ENCODE data around the gene DENND5A. TPM values are rescaled to one million over a fixed set of nuclear protein-coding genes. Genes with fewer than 3 reads are reported as not detected.

Gene DENND5A
- 44.7 and 47.0 TPM in 2 replicates for total RNA-seq

- intact Hi-C loops (cut with micrococcal nuclease), result loop anchor here (2.0 to 10.0 kb wide), 3 partner anchors 101 to 1039 kb away; partner anchors contain the start of genes ADM and WEE1
Measured at GRCh38 chr11:9265211-9266131, at the start of gene DENND5A. Gene DENND5A (minus strand): TSS chr11:9265350. CDS start chr11:9265069, 281 bp downstream.

GRCh38 chr11:9314291-9315077 is 49.3 kb upstream of the DENND5A start, which contains the start of gene TMEM41B:
Gene TMEM41B (minus strand): TSS chr11:9314593. CDS start chr11:9314441, 152 bp downstream.
- intact Hi-C loops (cut with micrococcal nuclease), result loop anchor here (1.0 to 5.0 kb wide), 8 partner anchors 50 to 632 kb away; partner anchors contain the start of genes IPO7, RPL27A, TMEM9B and TRIM66

GRCh38 chr11:9313648-9314290 is 48.6 kb upstream of the DENND5A start:
- intact Hi-C loops (cut with micrococcal nuclease), result loop anchor here (1.0 to 5.0 kb wide), 8 partner anchors 49 to 631 kb away; partner anchors contain the start of genes IPO7, RPL27A, TMEM9B and TRIM66

GRCh38 chr11:9310485-9311090 is 45.4 kb upstream of the DENND5A start:
- intact Hi-C loops (cut with micrococcal nuclease), result loop anchor here (5.0 kb wide), 1 partner anchor 302 kb away; no protein-coding TSS in a partner anchor

- intact Hi-C loops (cut with micrococcal nuclease), result no loop called here
Measured at GRCh38 chr11:9304178-9304577, 39.0 kb upstream of the DENND5A start.

DNA sequence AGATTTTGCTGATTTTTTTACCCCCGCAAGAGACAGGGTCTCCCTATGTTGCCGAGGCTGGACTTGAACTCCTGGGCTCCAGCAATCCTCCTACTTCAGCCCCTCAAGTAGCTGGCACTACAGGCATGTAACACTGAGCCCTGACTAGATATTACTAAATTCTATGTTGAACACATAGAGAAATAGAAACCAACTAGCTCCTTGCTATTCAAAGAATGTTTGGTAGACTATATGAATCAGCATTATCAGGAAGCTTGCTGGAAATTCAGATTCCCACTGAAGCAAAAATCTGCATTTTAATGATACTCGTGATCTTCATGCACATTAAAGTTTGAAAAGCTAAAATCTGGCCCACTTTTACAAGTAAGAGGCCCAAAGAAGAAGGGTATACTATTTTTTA is 37.3 kb upstream of the DENND5A start:
- intact Hi-C loops (cut with micrococcal nuclease), result no loop called here

DNA sequence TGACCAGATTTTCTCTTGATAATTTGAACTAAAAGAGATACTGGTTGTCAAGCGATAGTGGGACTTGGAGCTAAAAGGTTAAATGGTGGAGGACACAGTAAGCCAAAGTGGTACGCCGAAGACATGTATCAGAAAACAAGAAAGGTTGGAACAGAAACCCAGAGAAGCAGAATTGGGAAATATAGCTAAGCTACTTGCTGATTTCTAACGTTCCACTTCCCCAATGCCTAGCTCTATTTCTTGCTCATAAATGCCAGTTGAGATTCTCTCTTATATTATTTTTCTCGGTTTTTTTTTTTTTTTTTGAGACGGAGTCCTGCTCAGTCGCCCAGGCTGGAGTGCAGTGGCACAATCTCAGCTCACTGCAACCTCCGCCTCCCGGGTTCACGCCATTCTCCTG is 36.6 kb upstream of the DENND5A start:
- intact Hi-C loops (cut with micrococcal nuclease), result no loop called here

- intact Hi-C loops (cut with micrococcal nuclease), result no loop called here
Measured at GRCh38 chr11:9293646-9294045, 28.5 kb upstream of the DENND5A start.

DNA sequence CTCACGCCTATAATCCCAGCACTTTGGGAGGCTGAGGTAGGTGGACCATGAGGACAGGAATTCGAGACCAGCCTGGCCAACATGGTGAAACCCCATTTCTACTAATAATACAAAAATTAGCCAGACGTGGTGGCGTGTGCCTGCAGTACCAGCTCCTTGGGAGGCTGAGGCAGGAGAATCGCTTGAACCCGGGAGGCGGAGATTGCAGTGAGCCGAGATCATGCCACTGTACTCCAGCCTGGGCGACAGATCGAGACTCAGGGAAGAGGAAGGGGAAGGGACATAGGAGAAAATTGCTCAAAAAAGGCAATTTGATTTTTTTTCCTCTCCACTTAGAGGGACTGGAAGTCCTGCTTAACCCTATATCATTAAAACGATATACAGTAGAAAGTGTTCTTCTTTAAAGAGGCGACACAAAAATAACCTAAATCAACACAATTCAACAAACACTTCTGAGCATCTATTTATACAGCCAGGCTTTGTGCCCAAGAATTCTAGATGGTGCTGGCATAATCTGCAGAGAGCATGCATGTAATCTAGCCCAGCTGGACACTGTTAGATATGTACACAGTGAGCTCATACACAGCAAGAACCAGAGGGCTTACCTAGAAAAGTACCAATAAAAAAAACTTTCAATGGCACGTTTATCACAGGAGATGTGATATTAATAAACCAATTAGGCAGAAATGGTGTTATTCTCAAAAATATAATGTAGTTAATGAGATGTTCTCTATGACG is 20.9 kb upstream of the DENND5A start:
- intact Hi-C loops (cut with micrococcal nuclease), result no loop called here

GRCh38 chr11:9280655-9281301 is 15.6 kb upstream of the DENND5A start:
- intact Hi-C loops (cut with micrococcal nuclease), result loop anchor here (1.0 to 2.0 kb wide), 2 partner anchors 16 to 30 kb away; no protein-coding TSS in a partner anchor

GRCh38 chr11:9277176-9277575 is 12.0 kb upstream of the DENND5A start:
- intact Hi-C loops (cut with micrococcal nuclease), result loop anchor here (2.0 kb wide), 1 partner anchor 230 kb away; no protein-coding TSS in a partner anchor

GRCh38 chr11:9276571-9276970 is 11.4 kb upstream of the DENND5A start:
- intact Hi-C loops (cut with micrococcal nuclease), result loop anchor here (2.0 kb wide), 1 partner anchor 230 kb away; no protein-coding TSS in a partner anchor

DNA sequence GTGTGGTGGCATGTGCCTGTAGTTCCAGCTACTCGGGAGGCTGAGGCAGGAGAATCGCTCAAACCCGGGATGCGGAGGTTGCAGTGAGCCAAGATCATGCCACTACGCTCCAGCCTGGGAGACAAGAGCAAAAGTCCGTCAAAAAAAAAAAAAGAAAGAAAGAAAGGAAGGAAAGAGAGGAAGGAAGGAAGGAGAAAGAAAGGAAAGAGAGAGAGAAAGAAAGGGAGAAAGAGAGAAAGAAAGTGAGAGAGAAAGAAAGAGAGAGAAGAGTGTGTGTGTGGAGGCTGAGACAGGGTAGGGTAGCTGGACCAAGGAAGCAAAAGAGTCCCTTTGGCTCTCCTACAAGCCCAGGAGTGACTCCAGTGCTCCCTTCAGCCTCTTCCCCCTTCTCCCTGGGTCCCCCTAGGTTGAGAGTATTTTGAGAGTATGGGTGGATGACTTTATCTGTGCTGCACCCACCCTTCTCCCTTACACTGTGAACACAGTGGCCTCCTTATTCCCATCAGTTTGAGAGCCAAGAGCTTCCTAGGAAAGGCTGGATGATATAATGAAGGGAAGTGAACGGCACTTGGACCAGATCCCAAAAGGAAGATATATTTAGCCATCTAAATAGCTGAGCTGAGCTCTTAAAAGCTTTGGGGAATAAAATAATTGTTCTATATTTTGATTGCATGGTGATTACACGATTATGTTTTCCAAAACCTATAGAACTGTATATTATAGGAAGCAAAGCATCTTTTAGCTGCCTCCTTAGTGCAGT is 9.5 kb upstream of the DENND5A start:
- intact Hi-C loops (cut with micrococcal nuclease), result no loop called here

DNA sequence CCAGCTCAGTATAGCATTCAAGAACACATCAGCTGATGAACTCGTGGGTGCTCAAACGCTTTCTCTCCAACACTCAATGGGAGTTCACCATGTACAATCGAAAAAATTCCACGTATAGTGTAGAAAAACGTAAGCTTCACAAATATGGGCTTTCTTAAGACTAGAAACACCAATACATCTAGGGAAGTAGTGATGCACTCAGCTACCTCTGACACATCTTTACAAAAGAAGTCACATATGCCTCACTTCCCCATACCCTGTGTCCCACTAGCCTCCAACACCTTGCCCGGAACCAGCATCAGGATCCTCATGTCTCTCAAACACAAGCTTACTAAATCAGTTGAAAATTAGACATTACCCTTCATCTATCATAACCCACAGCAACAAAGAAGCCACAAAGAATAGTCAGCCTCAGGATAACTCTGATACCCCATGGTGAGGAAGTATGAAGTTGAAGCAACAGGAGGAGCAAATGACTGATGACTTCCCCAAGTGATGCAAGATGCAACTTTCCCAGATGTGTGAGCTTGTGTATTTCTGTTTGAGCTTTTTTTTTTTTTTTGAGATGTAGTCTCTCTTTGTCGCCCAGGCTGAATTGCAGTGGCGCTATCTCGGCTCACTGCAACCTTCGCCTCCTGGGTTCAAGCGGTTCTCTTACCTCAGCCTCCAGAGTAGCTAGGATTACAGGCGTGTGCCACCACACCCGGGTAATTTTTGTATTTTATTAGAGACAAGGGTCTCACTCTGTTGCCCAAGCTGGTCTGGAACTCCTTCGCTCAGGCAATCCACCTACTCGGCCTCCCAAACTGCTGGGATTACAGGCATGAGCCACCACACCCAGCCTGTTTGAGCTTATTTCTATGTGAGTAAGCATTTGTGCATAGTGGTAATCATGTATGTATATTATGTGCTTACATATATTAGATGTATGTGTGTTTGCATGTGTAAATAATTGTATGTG is 8.5 kb upstream of the DENND5A start:
- intact Hi-C loops (cut with micrococcal nuclease), result no loop called here

GRCh38 chr11:9269492-9270013 is 4.4 kb upstream of the DENND5A start:
- intact Hi-C loops (cut with micrococcal nuclease), result loop anchor here (10.0 kb wide), 2 partner anchors 105 to 1035 kb away; partner anchors contain the start of gene ADM

DNA sequence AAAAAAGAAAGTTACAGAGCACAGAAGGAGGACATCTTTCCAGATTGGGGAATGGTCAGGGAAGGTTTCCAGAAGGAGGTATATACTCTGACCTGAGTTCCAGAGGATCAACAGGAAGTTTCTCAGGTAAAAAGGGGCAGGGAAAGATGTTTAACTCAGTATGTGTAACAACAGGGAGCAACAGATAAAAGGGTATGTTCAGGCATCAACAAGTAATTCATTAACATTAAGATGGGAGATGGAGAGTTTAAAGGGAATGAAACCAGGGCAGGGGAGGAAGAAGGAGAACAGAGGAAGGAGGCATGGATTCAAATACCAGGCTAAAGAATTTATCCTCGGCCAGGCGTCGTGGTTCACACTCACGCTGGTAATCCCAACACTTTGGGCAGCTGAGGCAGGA is 2.5 kb upstream of the DENND5A start:
- intact Hi-C loops (cut with micrococcal nuclease), result loop anchor here (10.0 kb wide), 2 partner anchors 103 to 1037 kb away; partner anchors contain the start of gene ADM

DNA sequence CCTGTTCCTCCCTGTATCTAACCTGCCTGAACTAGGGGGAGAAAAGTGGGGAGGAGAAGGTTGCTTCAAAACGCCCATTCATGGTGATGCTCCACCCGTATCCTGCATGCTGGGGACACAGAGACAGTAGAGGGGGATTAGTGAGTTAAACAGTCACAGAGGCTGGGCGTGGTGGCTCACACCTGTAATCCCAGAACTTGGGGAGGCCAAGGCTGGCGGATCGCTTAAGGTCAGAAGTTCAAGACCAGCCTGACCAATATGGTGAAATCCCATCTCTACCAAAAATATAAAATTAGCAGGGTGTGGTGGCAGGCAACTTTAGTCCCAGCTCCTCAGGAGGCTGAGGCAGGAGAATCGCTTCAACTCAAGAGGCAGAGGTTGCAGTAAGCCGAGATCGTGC is 1.8 kb upstream of the DENND5A start:
- intact Hi-C loops (cut with micrococcal nuclease), result loop anchor here (10.0 kb wide), 2 partner anchors 102 to 1038 kb away; partner anchors contain the start of gene ADM
